Glutamatergic neuron (in vitro differentiated cells): ENCODE results near the gene ZBED1. TPM values are rescaled to one million over a fixed set of nuclear protein-coding genes. Genes with fewer than 3 reads are reported as not detected.
"Not testable (repeated sequence)": the region's sequence is repeated elsewhere in the genome, so short reads cannot be mapped to it uniquely, and the experiment has no call there.

Experiments
- DNase-seq: peaks from one replicate; pipeline ENCODE4 v3.0.0; 2022
- H3K27ac Mint-ChIP-seq: one replicate; pipeline ENCODE4 v1.8.0; 2020; ENCODE audit warnings: mild to moderate bottlenecking, mixed read lengths, inconsistent platforms; ENCODE audit not compliant: unreplicated experiment
- H3K27me3 Mint-ChIP-seq: one replicate; pipeline ENCODE4 v1.8.0; 2020; ENCODE audit warnings: mild to moderate bottlenecking, moderate library complexity, mixed read lengths, inconsistent platforms; ENCODE audit not compliant: unreplicated experiment
- H3K36me3 Mint-ChIP-seq: one replicate; pipeline ENCODE4 v1.8.0; 2020; ENCODE audit warnings: mild to moderate bottlenecking, mixed read lengths, inconsistent platforms; ENCODE audit not compliant: unreplicated experiment
- H3K4me1 Mint-ChIP-seq: one replicate; pipeline ENCODE4 v1.8.0; 2020; ENCODE audit warnings: mild to moderate bottlenecking, low read depth, mixed read lengths, inconsistent platforms; ENCODE audit not compliant: unreplicated experiment
- H3K4me3 Mint-ChIP-seq: one replicate; pipeline ENCODE4 v1.8.0; 2020; ENCODE audit warnings: mild to moderate bottlenecking, mixed read lengths, inconsistent platforms; ENCODE audit not compliant: unreplicated experiment
- H3K9me3 Mint-ChIP-seq: one replicate; pipeline ENCODE4 v1.8.0; 2020; ENCODE audit warnings: mild to moderate bottlenecking, moderate library complexity, mixed read lengths, inconsistent platforms; ENCODE audit not compliant: unreplicated experiment
- CTCF ChIP-seq: fragments of 200-600 bp; sonication (generic); IDR thresholded peaks from one replicate; pipeline ENCODE4 v1.5.0; 2021; ENCODE audit not compliant: partially characterized antibody, unreplicated experiment
- total RNA-seq: library from RNA; stranded (reverse); fragmentation: NEBNext Ultra II Directional; extraction: Animal tissue kit (Norgen Biotek cat#: 25700); gene quantifications from one replicate; pipeline ENCODE4 v1.2.1, GENCODE V29; 2021; ENCODE audit not compliant: unreplicated experiment

The ZBED1 gene
- total RNA-seq, 1 donor from 2014 or later: 45.4 TPM

- no peak for TF ChIP-seq CTCF
- H3K36me3 Mint-ChIP-seq: peaks cover 4% of the 10 kb centered on the region
- H3K9me3 Mint-ChIP-seq: peaks cover 6% of the 10 kb centered on the region
- peaks cover 10% of the 10 kb centered on the region for H3K27me3 Mint-ChIP-seq
- H3K4me3 Mint-ChIP-seq: no peak overlapping the region
- H3K27ac Mint-ChIP-seq: no peak overlapping the region
- peaks cover 3% of the 10 kb centered on the region for H3K4me1 Mint-ChIP-seq
- no peak for DNase-seq
These were observed 38.7 kb downstream of the ZBED1 start for GRCh38 chrX:2462074-2462473.

DNA sequence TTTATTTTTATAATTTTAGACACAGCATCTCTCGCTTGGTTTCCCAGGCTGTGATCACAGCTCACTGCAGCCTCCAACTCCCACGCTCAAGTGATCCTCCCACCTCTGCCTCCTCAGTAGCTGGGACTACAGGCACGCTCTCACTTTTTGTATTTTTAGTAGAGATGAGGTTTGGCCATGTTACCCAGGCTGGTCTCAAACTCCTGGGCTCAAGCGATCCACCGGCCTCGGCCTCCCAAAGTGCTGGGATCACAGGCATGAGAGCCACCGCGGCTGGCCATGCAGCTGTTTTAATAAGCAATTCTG, 39.1 kb downstream of the ZBED1 start:
- Mint-ChIP-seq H3K4me3 (no peak overlapping the region), H3K36me3 (peaks cover 4% of the 10 kb centered on the region), H3K4me1 (peaks cover 3% of the 10 kb centered on the region), H3K27ac (no peak overlapping the region), H3K27me3 (peaks cover 10% of the 10 kb centered on the region), H3K9me3 (peaks cover 9% of the 10 kb centered on the region)
- TF ChIP-seq CTCF: no peak
- no peak for DNase-seq

- not testable (repeated sequence) for H3K36me3 Mint-ChIP-seq, H3K27ac Mint-ChIP-seq, H3K4me3 Mint-ChIP-seq, DNase-seq, H3K4me1 Mint-ChIP-seq
- H3K9me3 Mint-ChIP-seq: peaks cover 10% of the 10 kb centered on the region
- H3K27me3 Mint-ChIP-seq: peaks cover 10% of the 10 kb centered on the region
These were observed 39.7 kb downstream of the ZBED1 start for GRCh38 chrX:2460821-2461710.

- not testable (repeated sequence) for H3K4me1 Mint-ChIP-seq, H3K4me3 Mint-ChIP-seq, DNase-seq, H3K36me3 Mint-ChIP-seq, H3K27ac Mint-ChIP-seq
- Mint-ChIP-seq H3K9me3 (peaks cover 10% of the 10 kb centered on the region), H3K27me3 (peaks cover 10% of the 10 kb centered on the region)
These were observed 40.7 kb downstream of the ZBED1 start for GRCh38 chrX:2460048-2460447.

DNA sequence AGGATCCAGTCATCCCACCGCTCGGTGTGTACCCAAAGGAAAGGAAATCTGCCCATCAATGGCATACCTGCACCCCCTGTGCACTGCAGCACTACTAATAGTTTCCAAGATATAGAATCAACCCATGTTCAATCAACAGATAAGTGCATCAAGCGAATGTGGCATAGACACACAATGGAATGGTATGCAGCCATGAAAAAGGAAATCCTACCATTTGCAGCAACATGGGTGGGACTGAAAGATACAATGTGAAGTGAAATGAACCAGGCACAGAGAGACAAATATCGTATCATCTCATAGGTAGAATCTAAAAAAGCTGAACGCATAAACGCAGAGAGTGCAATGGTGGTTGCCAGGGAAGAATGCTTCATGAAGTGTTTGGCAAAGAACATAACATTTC, 42.5 kb downstream of the ZBED1 start:
- Mint-ChIP-seq H3K27me3 (peaks cover 7% of the 10 kb centered on the region), H3K9me3 (peaks cover 10% of the 10 kb centered on the region), H3K4me3 (no peak overlapping the region), H3K4me1 (peaks cover under 1% of the 10 kb centered on the region), H3K36me3 (peaks cover 1% of the 10 kb centered on the region), H3K27ac (no peak overlapping the region)
- TF ChIP-seq CTCF: no peak
- DNase-seq: no peak
